ENCODE data around the gene PARN.
"Not testable (repeated sequence)": the region's sequence is repeated elsewhere in the genome, so short reads cannot be mapped to it uniquely, and the experiment has no call there.

PARN gene

GRCh38 chr16:14395710-14396304 is 234.3 kb downstream of the PARN start:
- DNase-seq: not testable (repeated sequence)

- no peak for DNase-seq
Observed at GRCh38 chr16:14394834-14395233, 235.2 kb downstream of the PARN start.

DNA sequence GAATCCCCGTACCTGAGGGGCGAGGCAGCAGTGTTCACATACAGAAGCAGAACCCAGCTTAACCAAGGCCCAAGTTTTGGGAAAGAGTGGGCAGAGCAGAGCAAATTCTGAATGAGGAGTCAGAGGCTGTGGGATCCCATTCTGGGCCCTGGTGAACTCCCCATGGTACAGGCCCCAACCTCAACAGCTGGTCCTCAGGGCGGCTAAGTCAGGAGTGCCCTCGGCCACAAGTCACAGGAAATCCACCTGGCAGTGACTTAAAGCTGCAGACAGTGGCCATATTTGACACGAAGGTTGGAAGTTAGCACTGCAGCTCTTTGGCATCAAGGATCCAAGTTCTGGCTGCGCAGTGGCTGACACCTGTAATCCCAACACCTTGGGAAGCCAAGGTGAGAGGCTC is 237.1 kb downstream of the PARN start:
- no peak for DNase-seq

DNA sequence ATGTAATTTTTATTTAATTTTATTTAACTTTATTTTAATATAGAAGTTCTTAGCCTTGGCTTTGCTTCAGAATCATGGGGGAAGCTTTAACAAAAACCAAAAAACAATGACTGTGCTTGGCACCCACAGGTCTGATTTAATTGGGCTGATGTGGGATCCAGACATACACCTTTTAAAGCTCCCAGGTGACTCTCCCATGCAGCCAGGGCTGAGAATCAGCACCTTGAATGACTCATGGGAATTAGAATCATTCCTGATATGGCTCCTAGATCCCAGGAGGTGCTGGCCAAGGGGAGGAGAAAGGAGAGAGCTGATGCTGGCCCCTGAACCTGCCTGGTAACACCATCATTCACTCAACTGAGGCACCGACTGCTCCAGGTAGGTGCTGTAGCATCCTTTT is 240.7 kb downstream of the PARN start:
- no peak for DNase-seq

GRCh38 chr16:14388243-14388642 is 241.8 kb downstream of the PARN start:
- no peak for DNase-seq

- DNase-seq: no peak
Observed at GRCh38 chr16:14386115-14386514, 243.9 kb downstream of the PARN start.
